T1000 (cell line): ENCODE measurements around the gene GPR160.
"Not testable (repeated sequence)": the region's sequence is repeated elsewhere in the genome, so short reads cannot be mapped to it uniquely, and the experiment has no call there.

Source experiments
- DNase-seq: peaks from one replicate; lab custom pipeline; 2025; ENCODE audit warnings: mixed read lengths; lab: John Stamatoyannopoulos, UW

The GPR160 gene, protein sequence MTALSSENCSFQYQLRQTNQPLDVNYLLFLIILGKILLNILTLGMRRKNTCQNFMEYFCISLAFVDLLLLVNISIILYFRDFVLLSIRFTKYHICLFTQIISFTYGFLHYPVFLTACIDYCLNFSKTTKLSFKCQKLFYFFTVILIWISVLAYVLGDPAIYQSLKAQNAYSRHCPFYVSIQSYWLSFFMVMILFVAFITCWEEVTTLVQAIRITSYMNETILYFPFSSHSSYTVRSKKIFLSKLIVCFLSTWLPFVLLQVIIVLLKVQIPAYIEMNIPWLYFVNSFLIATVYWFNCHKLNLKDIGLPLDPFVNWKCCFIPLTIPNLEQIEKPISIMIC

GRCh38 chr3:170037463-170038433 lies at the start of gene GPR160:
GPR160 (plus strand) TSS chr3:170037995; CDS start chr3:170083973, 45,978 bp downstream.
- peak; percentile 11 for DNase-seq

DNA sequence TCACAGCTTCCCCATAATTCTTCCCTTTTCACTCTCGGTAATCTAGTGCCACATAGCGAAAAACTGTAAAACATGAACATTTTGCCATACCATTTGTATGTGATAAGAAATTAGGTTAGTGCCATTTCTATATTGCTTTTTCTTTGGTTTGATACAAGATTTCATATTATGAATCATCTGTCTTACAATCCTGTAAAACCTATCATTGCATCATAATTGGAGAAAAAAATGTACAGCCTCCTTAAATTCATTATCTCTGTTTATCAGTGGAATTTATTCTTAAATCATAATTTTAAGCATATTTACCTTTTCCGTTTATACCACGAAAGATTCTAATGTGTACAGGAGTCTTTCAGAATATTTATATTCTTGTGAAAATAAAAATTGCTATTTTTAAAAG lies 47.4 kb upstream of the GPR160 start:
- DNase-seq, result no peak

DNA sequence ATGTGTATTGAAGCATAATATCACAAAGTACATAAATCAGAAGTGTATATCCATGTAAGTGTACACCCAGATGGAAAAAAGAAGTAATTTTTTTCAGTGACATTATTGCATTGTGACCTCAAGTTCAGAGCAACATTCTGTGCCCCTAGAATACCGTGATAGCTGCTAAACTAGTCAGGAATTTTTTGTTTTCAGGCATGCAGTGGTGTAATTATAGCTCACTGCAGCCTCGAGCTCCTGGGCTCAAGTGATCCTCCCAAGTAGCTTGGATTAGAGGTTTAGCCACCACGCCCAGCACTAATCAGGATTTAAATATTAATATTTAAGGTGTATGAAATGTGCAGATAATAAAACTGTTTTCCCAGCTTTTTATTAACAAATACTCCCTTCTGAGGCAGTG lies 45.6 kb upstream of the GPR160 start:
- no peak for DNase-seq

- no peak for DNase-seq
Measured at GRCh38 chr3:169992781-169993180, 45.0 kb upstream of the GPR160 start.

- no peak for DNase-seq
Measured at GRCh38 chr3:169993761-169994160, 44.0 kb upstream of the GPR160 start.

DNA sequence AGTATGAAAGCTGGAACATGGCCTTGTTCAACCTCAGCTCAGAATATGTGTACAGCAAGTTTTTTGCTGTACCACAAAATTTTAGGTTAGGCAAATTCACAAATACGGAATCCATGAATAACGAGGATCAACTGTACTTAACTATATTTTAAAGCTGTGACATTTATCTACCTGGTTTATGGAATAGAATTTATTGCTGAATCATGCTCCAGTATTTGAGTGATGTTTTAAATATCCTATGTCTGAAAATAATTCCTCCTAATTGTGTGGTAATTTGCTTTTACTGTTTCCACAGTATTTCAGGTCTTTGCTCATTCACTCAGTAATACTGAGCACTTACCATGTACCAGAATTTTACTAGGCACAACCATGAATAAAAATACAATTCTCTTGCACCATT lies 41.7 kb upstream of the GPR160 start:
- no peak for DNase-seq

DNA sequence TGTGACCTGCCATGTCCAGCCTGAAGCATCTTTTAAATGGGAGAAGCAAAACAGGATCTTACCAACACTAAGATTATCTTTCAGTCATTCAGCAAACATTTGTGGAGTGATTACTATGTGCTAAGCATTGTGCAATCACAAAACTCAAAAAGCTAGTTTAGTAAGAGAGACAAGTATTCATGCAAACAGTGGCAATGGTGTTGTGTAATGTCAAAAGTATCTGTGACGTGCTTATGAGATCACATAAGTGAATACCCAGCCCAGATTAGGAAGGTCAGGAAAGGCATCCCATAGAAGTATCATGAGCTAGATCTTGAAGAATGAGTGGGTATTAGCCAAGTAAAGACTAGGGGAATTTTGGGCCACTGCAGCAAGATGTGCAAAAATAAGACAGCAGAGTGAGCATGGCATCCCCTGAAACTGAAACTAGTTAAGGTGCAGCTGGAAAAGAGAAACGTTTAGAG lies 39.1 kb upstream of the GPR160 start:
- no peak for DNase-seq

DNA sequence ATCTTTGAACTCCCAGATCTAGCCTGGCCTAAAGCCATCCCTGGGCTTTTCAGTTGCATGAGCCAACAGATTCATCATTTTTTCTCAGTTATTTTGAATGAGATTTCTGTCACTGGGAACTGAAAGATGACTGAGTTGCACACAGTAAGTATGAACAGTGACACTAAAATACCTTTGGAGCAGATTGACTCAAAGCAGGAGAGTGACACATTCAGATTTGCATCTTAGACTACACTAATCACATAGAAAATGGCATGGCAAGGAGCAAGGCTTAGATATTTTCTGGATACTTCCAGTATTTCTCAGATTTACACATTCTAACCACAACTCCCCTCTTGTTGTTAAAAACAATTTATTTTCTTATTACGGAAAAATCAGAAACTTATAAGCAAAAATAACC lies 38.4 kb upstream of the GPR160 start:
- DNase-seq, result no peak

DNA sequence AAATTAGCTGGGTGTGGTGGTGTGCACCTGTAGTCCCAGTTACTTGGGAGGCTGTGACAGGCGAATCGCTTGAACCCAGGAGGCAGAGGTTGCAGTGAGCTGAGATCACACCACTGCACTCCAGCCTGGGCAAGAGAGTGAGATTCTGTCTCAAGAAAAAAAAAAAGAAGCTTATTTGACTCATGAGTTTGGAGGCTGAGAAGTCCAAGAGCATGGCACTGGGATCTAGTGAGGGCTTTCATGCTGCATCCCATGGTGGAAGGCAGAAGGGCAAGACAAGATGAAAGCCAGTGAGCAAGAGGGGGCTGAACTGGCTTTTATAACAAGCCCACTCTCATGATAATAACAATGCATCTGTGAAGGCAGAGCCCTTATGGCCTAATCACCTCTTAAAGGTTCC lies 37.7 kb upstream of the GPR160 start:
- DNase-seq, result no peak

DNA sequence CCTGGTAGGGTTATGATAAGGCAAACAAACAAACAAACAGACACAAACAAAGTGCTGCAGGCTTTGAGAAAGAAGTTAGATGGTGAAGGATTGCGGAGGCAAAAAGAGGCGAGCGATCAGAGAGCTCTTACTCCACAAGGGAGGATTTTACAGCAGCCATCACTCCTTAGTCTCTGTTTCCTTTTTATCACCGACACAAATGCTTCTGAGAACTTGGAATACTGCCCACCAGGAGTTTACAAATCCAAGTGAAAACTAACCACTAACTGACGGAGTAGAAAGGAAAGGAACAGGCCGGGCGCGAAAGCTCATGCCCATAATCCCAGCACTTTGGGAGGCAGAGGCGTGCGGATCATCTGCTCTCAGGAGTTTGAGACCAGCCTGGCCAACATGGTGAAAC lies 35.6 kb upstream of the GPR160 start:
- no peak for DNase-seq

GRCh38 chr3:170002879-170003278 lies 34.9 kb upstream of the GPR160 start:
- DNase-seq, result no peak

DNA sequence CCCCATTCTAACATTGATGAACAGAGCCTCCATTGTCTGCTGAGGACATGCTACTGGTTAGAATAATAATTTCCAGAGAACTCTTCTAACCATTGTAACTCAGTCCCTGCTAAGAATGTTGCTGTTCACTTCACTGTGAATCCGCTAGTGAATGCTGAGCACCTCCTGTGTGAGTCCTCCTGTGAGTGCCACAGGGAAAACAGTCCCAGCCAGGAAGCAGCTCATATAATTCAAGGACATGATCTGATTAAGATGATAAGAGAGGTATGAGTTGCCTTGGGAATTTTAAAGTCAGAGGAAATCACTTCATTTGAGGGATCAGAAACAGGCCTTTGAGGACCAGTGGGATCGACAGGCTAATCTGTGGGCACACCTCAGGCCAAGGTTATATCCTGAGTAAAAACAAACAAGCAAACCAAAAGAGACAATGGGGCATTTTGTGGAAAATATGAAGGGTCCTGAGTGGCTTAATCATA lies 33.9 kb upstream of the GPR160 start:
- DNase-seq, result no peak

GRCh38 chr3:170007031-170007663 lies 30.6 kb upstream of the GPR160 start:
- DNase-seq, result no peak

GRCh38 chr3:170010498-170010897 lies 27.3 kb upstream of the GPR160 start:
- DNase-seq, result no peak

DNA sequence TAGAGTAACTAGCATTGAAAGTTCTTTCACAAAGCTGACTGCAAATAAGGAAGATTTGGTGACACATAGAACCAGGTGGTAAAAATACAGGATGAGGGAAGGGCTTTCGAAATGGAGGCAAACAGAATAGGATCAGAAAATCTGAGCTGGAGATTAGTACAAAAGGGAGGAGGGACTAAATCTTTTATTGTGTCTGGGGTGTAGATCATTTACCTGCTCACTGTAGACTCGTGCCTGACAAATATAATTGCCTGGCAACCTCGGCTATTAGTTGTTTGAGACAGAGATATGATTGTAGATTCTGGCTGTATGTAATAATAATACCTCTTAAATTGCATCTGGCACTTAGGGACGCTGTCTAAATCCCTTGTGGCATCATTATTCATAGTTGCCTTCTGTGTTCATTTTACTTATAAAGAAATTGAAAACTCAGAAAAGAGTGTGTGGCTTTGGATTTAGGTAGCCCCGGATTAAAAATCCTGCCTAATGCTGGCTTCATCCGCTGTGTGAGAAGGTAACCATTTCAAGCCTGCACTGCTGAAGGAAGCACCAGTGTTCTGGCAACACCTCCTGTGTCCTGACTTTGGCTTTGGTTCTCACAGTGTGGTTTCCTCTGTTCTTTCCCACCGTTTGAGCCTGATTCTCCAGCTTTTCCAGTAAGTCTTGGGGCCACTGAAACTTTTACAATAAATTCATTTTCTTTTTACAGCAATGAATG lies 25.0 kb upstream of the GPR160 start:
- DNase-seq, result no peak

- no peak for DNase-seq
Measured at GRCh38 chr3:170016057-170016456, 21.7 kb upstream of the GPR160 start.

- not testable (repeated sequence) for DNase-seq
Measured at GRCh38 chr3:170019306-170019705, 18.5 kb upstream of the GPR160 start.

GRCh38 chr3:170021083-170021482 lies 16.7 kb upstream of the GPR160 start:
- DNase-seq, result no peak

- DNase-seq, result no peak
Measured at GRCh38 chr3:170022336-170022735, 15.5 kb upstream of the GPR160 start.

DNA sequence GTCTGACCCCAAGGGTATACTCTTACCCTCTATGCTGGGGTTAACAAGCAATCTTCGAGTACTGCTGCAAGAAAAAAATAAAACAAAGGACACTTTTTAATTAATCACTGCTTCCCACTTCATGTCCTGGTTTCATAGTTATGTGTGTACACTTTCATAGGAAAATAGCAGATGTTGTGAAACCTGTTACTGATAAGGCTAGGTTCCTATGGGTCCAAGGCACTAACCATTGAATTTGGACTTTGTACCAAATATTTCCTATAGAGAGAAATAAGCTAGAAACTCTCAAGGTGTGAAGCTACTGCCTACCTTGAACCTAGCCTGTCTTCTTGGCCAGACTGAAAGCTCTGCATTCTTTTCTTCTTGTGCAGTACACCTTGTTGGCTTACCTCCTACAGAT lies 14.6 kb upstream of the GPR160 start:
- no peak for DNase-seq

- DNase-seq, result no peak
Measured at GRCh38 chr3:170024581-170024980, 13.2 kb upstream of the GPR160 start.
